ENCODE results near the gene LAMB4.

Gene LAMB4

GRCh38 chr7:108066486-108066885 lies 63.7 kb downstream of the LAMB4 start:
- Histone ChIP-seq H3F3A (ENCODE audit: insufficient read depth, low read length) (no peaks in the 10 kb centered on the region), H2AFZ (ENCODE audit: low read length) (no peak overlapping the region), H3K4me3 (ENCODE audit: low read depth, low read length, poor library complexity, severe bottlenecking) (no peak overlapping the region), H3K27me3 (ENCODE audit: insufficient read depth, low read length) (no peaks in the 10 kb centered on the region), H3K9me2 (ENCODE audit: low read depth, low read length) (no peaks in the 10 kb centered on the region), H3K9ac (ENCODE audit: low read length) (no peak overlapping the region), H4K20me1 (ENCODE audit: insufficient read depth, low read length) (no peaks in the 10 kb centered on the region), H3K9me3 (ENCODE audit: low read length) (no peaks in the 10 kb centered on the region), H3K27ac (ENCODE audit: low read depth, low read length, poor library complexity, severe bottlenecking) (no peak overlapping the region), H3K4me2 (ENCODE audit: low read length) (no peak overlapping the region), H3K79me2 (ENCODE audit: insufficient read depth, low read length) (no peaks in the 10 kb centered on the region), H3K36me3 (ENCODE audit: insufficient read depth, low read length) (no peaks in the 10 kb centered on the region), H3K4me1 (ENCODE audit: insufficient read depth, low read length, severe bottlenecking) (no peaks in the 10 kb centered on the region)
- TF ChIP-seq EZH2 (IDR thresholded peaks at IDR 0.05; ENCODE audit: borderline replicate concordance, low read length) (no peak), CTCF (IDR thresholded peaks at IDR 0.05; ENCODE audit: low read length) (no peak)

GRCh38 chr7:108063520-108063933 lies 66.6 kb downstream of the LAMB4 start:
- no peak overlapping the region for H3K4me2 ChIP-seq (ENCODE audit: low read length)

GRCh38 chr7:108062250-108063014 lies 67.7 kb downstream of the LAMB4 start:
- Histone ChIP-seq H3K4me1 (ENCODE audit: insufficient read depth, low read length, severe bottlenecking) (no peaks in the 10 kb centered on the region), H3F3A (ENCODE audit: insufficient read depth, low read length) (no peaks in the 10 kb centered on the region), H3K4me2 (ENCODE audit: low read length) (no peak overlapping the region), H4K20me1 (ENCODE audit: insufficient read depth, low read length) (no peaks in the 10 kb centered on the region), H3K4me3 (ENCODE audit: low read depth, low read length, poor library complexity, severe bottlenecking) (no peak overlapping the region), H3K79me2 (ENCODE audit: insufficient read depth, low read length) (no peaks in the 10 kb centered on the region), H3K9ac (ENCODE audit: low read length) (no peak overlapping the region), H2AFZ (ENCODE audit: low read length) (no peak overlapping the region), H3K27ac (ENCODE audit: low read depth, low read length, poor library complexity, severe bottlenecking) (no peak overlapping the region), H3K9me2 (ENCODE audit: low read depth, low read length) (no peaks in the 10 kb centered on the region), H3K27me3 (ENCODE audit: insufficient read depth, low read length) (no peaks in the 10 kb centered on the region), H3K9me3 (ENCODE audit: low read length) (no peaks in the 10 kb centered on the region), H3K36me3 (ENCODE audit: insufficient read depth, low read length) (no peaks in the 10 kb centered on the region)
- TF ChIP-seq CTCF (IDR thresholded peaks at IDR 0.05; ENCODE audit: low read length) (no peak), EZH2 (IDR thresholded peaks at IDR 0.05; ENCODE audit: borderline replicate concordance, low read length) (no peak)

More at GRCh38 chr7:108063520-108063933, 66.6 kb downstream of the LAMB4 start:
- Histone ChIP-seq H2AFZ (ENCODE audit: low read length) (no peak overlapping the region), H3K79me2 (ENCODE audit: insufficient read depth, low read length) (no peaks in the 10 kb centered on the region), H3K27ac (ENCODE audit: low read depth, low read length, poor library complexity, severe bottlenecking) (no peak overlapping the region), H4K20me1 (ENCODE audit: insufficient read depth, low read length) (no peaks in the 10 kb centered on the region), H3F3A (ENCODE audit: insufficient read depth, low read length) (no peaks in the 10 kb centered on the region), H3K27me3 (ENCODE audit: insufficient read depth, low read length) (no peaks in the 10 kb centered on the region), H3K36me3 (ENCODE audit: insufficient read depth, low read length) (no peaks in the 10 kb centered on the region), H3K9me3 (ENCODE audit: low read length) (no peaks in the 10 kb centered on the region), H3K9me2 (ENCODE audit: low read depth, low read length) (no peaks in the 10 kb centered on the region), H3K4me1 (ENCODE audit: insufficient read depth, low read length, severe bottlenecking) (no peaks in the 10 kb centered on the region), H3K9ac (ENCODE audit: low read length) (no peak overlapping the region), H3K4me3 (ENCODE audit: low read depth, low read length, poor library complexity, severe bottlenecking) (no peak overlapping the region)
- no peak for TF ChIP-seq CTCF (IDR thresholded peaks at IDR 0.05; ENCODE audit: low read length)
- TF ChIP-seq EZH2 (IDR thresholded peaks at IDR 0.05; ENCODE audit: borderline replicate concordance, low read length), result no peak

Measured in OCI-LY1 (cell line).